Measurements from ENCODE around the gene GDPD1. TPM values are rescaled to one million over a fixed set of nuclear protein-coding genes. Genes with fewer than 3 reads are reported as not detected.
"Not testable (repeated sequence)": the region's sequence is repeated elsewhere in the genome, so short reads cannot be mapped to it uniquely, and the experiment has no call there.

The GDPD1 gene
- total RNA-seq, 2 donors from 2014 or later: 3.8 to 5.6 TPM

GRCh38 chr17:59219370-59219769 is 941 bp upstream of the GDPD1 start:
- intact Hi-C loops (cut with DNase I): loop anchor here (10.0 kb wide), 1 partner anchor 705 kb away; the partner anchor contains the start of gene MTMR4
- H3K27me3 ChIP-seq (replicated peaks; ENCODE audit: insufficient read depth): no peaks in the 10 kb centered on the region
- no peak for TF ChIP-seq POLR2A (IDR thresholded peaks at IDR 0.05)
- TF ChIP-seq POLR2AphosphoS5 (IDR thresholded peaks at IDR 0.05): no peak
- TF ChIP-seq CTCF (IDR thresholded peaks at IDR 0.05): no peak
- no peak for DNase-seq (ENCODE audit: low spot score)
- H3K4me3 ChIP-seq: no peak overlapping the region
- H3K36me3 ChIP-seq: no peaks in the 10 kb centered on the region
- no peaks in the 10 kb centered on the region for H3K4me1 ChIP-seq (replicated peaks)
- 86% methylated on average over 16 of the region's 16 CpGs for WGBS
- H3K27ac ChIP-seq: no peak overlapping the region
- H3K9me3 ChIP-seq: no peaks in the 10 kb centered on the region

GRCh38 chr17:59219992-59220327 is 351 bp upstream of the GDPD1 start:
- WGBS: 22% methylated on average over 7 of the region's 7 CpGs
- Histone ChIP-seq H3K36me3 (no peaks in the 10 kb centered on the region), H3K9me3 (no peaks in the 10 kb centered on the region), H3K4me1 (replicated peaks) (no peaks in the 10 kb centered on the region), H3K4me3 (peak overlapping the region; percentile 57 to 71), H3K27ac (peak overlapping the region in 1 of 2 donors; percentile 77), H3K27me3 (replicated peaks; ENCODE audit: insufficient read depth) (no peaks in the 10 kb centered on the region)
- DNase-seq (ENCODE audit: low spot score): no peak
- TF ChIP-seq CTCF (IDR thresholded peaks at IDR 0.05): no peak
- TF ChIP-seq POLR2A (IDR thresholded peaks at IDR 0.05): no peak
- intact Hi-C loops (cut with DNase I): loop anchor here (10.0 kb wide), 1 partner anchor 705 kb away; the partner anchor contains the start of gene MTMR4

GRCh38 chr17:59221159-59221847 is 992 bp downstream of the GDPD1 start:
- no peaks in the 10 kb centered on the region for H3K9me3 ChIP-seq
- intact Hi-C loops (cut with DNase I): no loop called here
- peak overlapping the region; percentile 57 to 71 for H3K4me3 ChIP-seq
- DNase-seq (ENCODE audit: low spot score): no peak
- no peaks in the 10 kb centered on the region for H3K27me3 ChIP-seq (replicated peaks; ENCODE audit: insufficient read depth)
- TF ChIP-seq POLR2AphosphoS5 (IDR thresholded peaks at IDR 0.05): no peak
- TF ChIP-seq POLR2A (IDR thresholded peaks at IDR 0.05): no peak
- no peak for TF ChIP-seq CTCF (IDR thresholded peaks at IDR 0.05)
- no peaks in the 10 kb centered on the region for H3K4me1 ChIP-seq (replicated peaks)
- H3K36me3 ChIP-seq: no peaks in the 10 kb centered on the region
- peak overlapping the region; percentile 77 to 89 for H3K27ac ChIP-seq
- WGBS: 8% methylated on average over 17 of the region's 17 CpGs

- Histone ChIP-seq H3K4me1 (replicated peaks) (no peaks in the 10 kb centered on the region), H3K4me3 (no peak overlapping the region), H3K36me3 (no peaks in the 10 kb centered on the region), H3K27me3 (replicated peaks; ENCODE audit: insufficient read depth) (no peaks in the 10 kb centered on the region), H3K9me3 (no peaks in the 10 kb centered on the region), H3K27ac (no peak overlapping the region)
- WGBS: 97% methylated on average over 7 of the region's 7 CpGs
- intact Hi-C loops (cut with DNase I): no loop called here
- DNase-seq (ENCODE audit: low spot score): no peak
- TF ChIP-seq POLR2A (IDR thresholded peaks at IDR 0.05) (no peak), POLR2AphosphoS5 (IDR thresholded peaks at IDR 0.05) (no peak), CTCF (IDR thresholded peaks at IDR 0.05) (no peak)
Measured at GRCh38 chr17:59223813-59224212, 3.5 kb downstream of the GDPD1 start.

GRCh38 chr17:59228588-59228987 is 8.3 kb downstream of the GDPD1 start:
- H3K27me3 ChIP-seq (replicated peaks; ENCODE audit: insufficient read depth); H3K4me3 ChIP-seq; intact Hi-C loops (cut with DNase I); DNase-seq (ENCODE audit: low spot score); H3K36me3 ChIP-seq; H3K9me3 ChIP-seq; H3K27ac ChIP-seq; H3K4me1 ChIP-seq (replicated peaks): not testable (repeated sequence)
- 90% methylated on average over 1 of the region's 1 CpG for WGBS

All from prostate gland (tissue), 2 donors.